CD14-positive monocyte (primary cell): ENCODE measurements around the gene FLYWCH2. TPM values are rescaled to one million over a fixed set of nuclear protein-coding genes. Genes with fewer than 3 reads are reported as not detected.

Source experiments
- DNase-seq, 3 donors: peaks; one replicate each; pipeline ENCODE4 v3.0.0-alpha.2; 2011 to 2022
- H2AFZ ChIP-seq: 2 replicates; pipeline ENCODE4 v1.6.0; 2012; ENCODE audit warnings: mild to moderate bottlenecking, low read depth, low read length, inconsistent platforms; ENCODE audit not compliant: insufficient read depth, poor library complexity, severe bottlenecking
- H3K27ac ChIP-seq, 2 donors: 1 replicate in 1 of 2; 2 replicates in 1 of 2; pipeline ENCODE4 v1.5.1; 2012 to 2013; ENCODE audit warnings: low read length in 2 of 2, control low read depth in 1 of 2, inconsistent platforms in 1 of 2, low read depth in 1 of 2, mild to moderate bottlenecking in 1 of 2
- H3K27me3 ChIP-seq, 2 donors: one replicate each; pipeline versions ENCODE4 v1.6.0 to v1.6.1; 2011 to 2013; ENCODE audit warnings: low read length in 2 of 2; ENCODE audit not compliant: control insufficient read depth in 2 of 2, insufficient read depth in 2 of 2
- H3K36me3 ChIP-seq, 2 donors: replicated peaks in 1 of 2; 1 replicate in 1 of 2; 2 replicates in 1 of 2; pipeline versions ENCODE4 v1.5.1 to v1.6.1; 2012 to 2013; ENCODE audit warnings: low read length in 2 of 2, control low read depth in 1 of 2, inconsistent platforms in 1 of 2, mild to moderate bottlenecking in 1 of 2; ENCODE audit not compliant: insufficient read depth in 2 of 2, control insufficient read depth in 1 of 2
- H3K4me1 ChIP-seq, 2 donors: 1 replicate in 1 of 2; 2 replicates in 1 of 2; pipeline versions ENCODE4 v1.5.1 to v1.6.1; 2012 to 2013; ENCODE audit warnings: low read length in 2 of 2, control low read depth in 1 of 2, inconsistent platforms in 1 of 2, mild to moderate bottlenecking in 1 of 2, moderate library complexity in 1 of 2; ENCODE audit not compliant: insufficient read depth in 2 of 2, control insufficient read depth in 1 of 2
- H3K4me2 ChIP-seq: replicated peaks from 2 replicates; pipeline ENCODE3; 2012; ENCODE audit warnings: low read length, moderate library complexity, mild to moderate bottlenecking; ENCODE audit not compliant: poor library complexity, severe bottlenecking; ENCODE audit errors: extremely low read depth
- H3K4me3 ChIP-seq, 3 experiments: fragments of 200-600 bp in 1 of 3; sonication (generic) in 1 of 3; replicated peaks in 1 of 3; 1 replicate in 2 of 3; 2 replicates in 1 of 3; pipeline ENCODE4 v1.5.1; 2011 to 2013; ENCODE audit warnings: low read length in 3 of 3, mild to moderate bottlenecking in 3 of 3, control low read depth in 2 of 3, low read depth in 2 of 3, inconsistent platforms in 1 of 3, moderate library complexity in 1 of 3
- H3K79me2 ChIP-seq: 2 replicates; pipeline ENCODE4 v1.6.0; 2012; ENCODE audit warnings: mild to moderate bottlenecking, control low read depth, inconsistent platforms, low read length, moderate library complexity; ENCODE audit not compliant: insufficient read depth
- H3K9ac ChIP-seq: 2 replicates; pipeline ENCODE4 v1.6.0; 2017; ENCODE audit warnings: low read length, mild to moderate bottlenecking; ENCODE audit not compliant: insufficient read depth, poor library complexity, severe bottlenecking
- H3K9me3 ChIP-seq, 2 donors: replicated peaks in 1 of 2; 1 replicate in 1 of 2; 2 replicates in 1 of 2; pipeline versions ENCODE4 v1.5.1 to v1.6.1; 2012 to 2013; ENCODE audit warnings: low read length in 2 of 2, control low read depth in 1 of 2; ENCODE audit not compliant: control insufficient read depth in 1 of 2, insufficient read depth in 1 of 2
- H4K20me1 ChIP-seq: 2 replicates; pipeline ENCODE4 v1.6.0; 2012; ENCODE audit warnings: mild to moderate bottlenecking, low read length, control low read depth, moderate library complexity; ENCODE audit not compliant: insufficient read depth
- H3K27ac Mint-ChIP-seq, 7 donors: one replicate each; pipeline ENCODE4 v1.8.0; 2020; ENCODE audit warnings: mild to moderate bottlenecking in 7 of 7, mixed read lengths in 7 of 7, moderate library complexity in 6 of 7, inconsistent platforms in 2 of 7
- H3K27me3 Mint-ChIP-seq, 3 donors: one replicate each; pipeline ENCODE4 v1.8.0; 2021 to 2022; ENCODE audit warnings: low read depth in 3 of 3, mild to moderate bottlenecking in 3 of 3, mixed read lengths in 3 of 3, moderate library complexity in 3 of 3, inconsistent platforms in 1 of 3
- H3K36me3 Mint-ChIP-seq, 2 donors: one replicate each; pipeline ENCODE4 v1.8.0; 2020; ENCODE audit warnings: mixed read lengths in 2 of 2, inconsistent platforms in 1 of 2, mild to moderate bottlenecking in 1 of 2
- H3K4me1 Mint-ChIP-seq: one replicate; pipeline ENCODE4 v1.8.0; 2020; ENCODE audit warnings: mild to moderate bottlenecking, mixed read lengths
- H3K4me3 Mint-ChIP-seq, 2 donors: one replicate each; pipeline ENCODE4 v1.8.0; 2020; ENCODE audit warnings: mild to moderate bottlenecking in 2 of 2, mixed read lengths in 2 of 2, moderate library complexity in 1 of 2
- H3K9me3 Mint-ChIP-seq, 7 donors: one replicate each; pipeline ENCODE4 v1.8.0; 2020 to 2022; ENCODE audit warnings: mixed read lengths in 7 of 7, mild to moderate bottlenecking in 6 of 7, moderate library complexity in 6 of 7, inconsistent platforms in 2 of 7
- WGBS: methylation state at CpG from one replicate; pipeline ENCODE4 v1.1.5; 2013; ENCODE audit warnings: missing lambda C conversion rate; ENCODE audit not compliant: insufficient coverage; 5-methylcytosine and 5-hydroxymethylcytosine counted together
- intact Hi-C, 2 donors: fragments of 100-400 bp; cut with micrococcal nuclease; formaldehyde crosslinking; loops; one replicate each; pipeline versions ENCODE4 v1.15.0 to v1.15.1; 2023
- polyA plus RNA-seq, 3 donors: library from polyadenylated mRNA; depleted of rRNA in 1 of 3; unstranded in 2 of 3; stranded (reverse) in 1 of 3; fragments of 300-500 nt in 2 of 3; fragments of >200 nt in 1 of 3; fragmentation: Illumina TruSeq in 2 of 3; gene quantifications; 1 replicate in 2 of 3; 2 replicates in 1 of 3; pipeline ENCODE4 v1.2.3, GENCODE V29; 2012 to 2021
- TF ChIP-seq, protein P1 (sequence below): fragments of 200-600 bp; IDR thresholded peaks from one replicate; pipeline ENCODE4 v1.8.0; 2022; ENCODE audit warnings: antibody characterized with exemption, mild to moderate bottlenecking

The FLYWCH2 gene
- polyA plus RNA-seq, 3 donors: 10.9 to 14.8 (median 12.7) TPM

- H2AFZ ChIP-seq: peak overlapping the region; percentile 96
- H4K20me1 ChIP-seq: no peaks in the 10 kb centered on the region
- peak overlapping the region; percentile 83 to 92 for H3K4me3 Mint-ChIP-seq
- peak overlapping the region in 5 of 7 donors; percentile 30 to 80 (median 72) for H3K27ac Mint-ChIP-seq
- H3K4me2 ChIP-seq: peak overlapping the region; percentile 89
- no peak for DNase-seq
- peaks cover 14% of the 10 kb centered on the region for H3K4me1 Mint-ChIP-seq
- H3K27me3 Mint-ChIP-seq: peaks cover 5 to 11% (median 8%) of the 10 kb centered on the region in 3 donors
- no peaks in the 10 kb centered on the region for H3K36me3 ChIP-seq
- H3K4me3 ChIP-seq: peak overlapping the region in 2 of 3 experiments; percentile 48 to 84
- peaks cover 3 to 17% (median 11%) of the 10 kb centered on the region in 7 donors for H3K9me3 Mint-ChIP-seq
- H3K79me2 ChIP-seq: peaks cover 9% of the 10 kb centered on the region
- no peak overlapping the region for H3K9ac ChIP-seq
- no peaks in the 10 kb centered on the region for H3K36me3 Mint-ChIP-seq
- peaks cover 0 to 16% of the 10 kb centered on the region in 2 donors for H3K9me3 ChIP-seq
- H3K27ac ChIP-seq: no peak overlapping the region
- WGBS: 87% methylated on average over 9 of the region's 18 CpGs
- intact Hi-C loops: no loop called here
- H3K4me1 ChIP-seq: peaks cover 13 to 22% of the 10 kb centered on the region in 2 donors
- no peaks in the 10 kb centered on the region for H3K27me3 ChIP-seq
- TF ChIP-seq, protein P1, sequence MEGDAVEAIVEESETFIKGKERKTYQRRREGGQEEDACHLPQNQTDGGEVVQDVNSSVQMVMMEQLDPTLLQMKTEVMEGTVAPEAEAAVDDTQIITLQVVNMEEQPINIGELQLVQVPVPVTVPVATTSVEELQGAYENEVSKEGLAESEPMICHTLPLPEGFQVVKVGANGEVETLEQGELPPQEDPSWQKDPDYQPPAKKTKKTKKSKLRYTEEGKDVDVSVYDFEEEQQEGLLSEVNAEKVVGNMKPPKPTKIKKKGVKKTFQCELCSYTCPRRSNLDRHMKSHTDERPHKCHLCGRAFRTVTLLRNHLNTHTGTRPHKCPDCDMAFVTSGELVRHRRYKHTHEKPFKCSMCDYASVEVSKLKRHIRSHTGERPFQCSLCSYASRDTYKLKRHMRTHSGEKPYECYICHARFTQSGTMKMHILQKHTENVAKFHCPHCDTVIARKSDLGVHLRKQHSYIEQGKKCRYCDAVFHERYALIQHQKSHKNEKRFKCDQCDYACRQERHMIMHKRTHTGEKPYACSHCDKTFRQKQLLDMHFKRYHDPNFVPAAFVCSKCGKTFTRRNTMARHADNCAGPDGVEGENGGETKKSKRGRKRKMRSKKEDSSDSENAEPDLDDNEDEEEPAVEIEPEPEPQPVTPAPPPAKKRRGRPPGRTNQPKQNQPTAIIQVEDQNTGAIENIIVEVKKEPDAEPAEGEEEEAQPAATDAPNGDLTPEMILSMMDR: no peak
Measured at GRCh38 chr16:2884041-2884451, 1.0 kb downstream of the FLYWCH2 start.

GRCh38 chr16:2894231-2894630 lies 11.2 kb downstream of the FLYWCH2 start:
- Histone ChIP-seq H3K79me2 (no peaks in the 10 kb centered on the region), H3K4me3 (no peak overlapping the region), H3K4me1 (no peaks in the 10 kb centered on the region), H4K20me1 (no peaks in the 10 kb centered on the region), H3K9me3 (no peaks in the 10 kb centered on the region), H3K36me3 (peaks cover 9 to 10% of the 10 kb centered on the region in 2 donors), H3K4me2 (no peak overlapping the region), H3K9ac (no peak overlapping the region), H3K27me3 (no peaks in the 10 kb centered on the region), H3K27ac (no peak overlapping the region), H2AFZ (no peak overlapping the region)
- no peak overlapping the region for H3K27ac Mint-ChIP-seq
- no peak overlapping the region for H3K4me3 Mint-ChIP-seq
- H3K27me3 Mint-ChIP-seq: peaks cover 0 to 1% (median 0%) of the 10 kb centered on the region in 3 donors
- TF ChIP-seq, protein P1: no peak
- peaks cover 4 to 5% of the 10 kb centered on the region in 2 donors for H3K36me3 Mint-ChIP-seq
- H3K9me3 Mint-ChIP-seq: no peaks in the 10 kb centered on the region
- no peak for DNase-seq
- intact Hi-C loops: no loop called here
- no peaks in the 10 kb centered on the region for H3K4me1 Mint-ChIP-seq
- whole genome bisulfite sequencing: 94% methylated on average over 30 of the region's 31 CpGs
